Embryonic facial prominence (tissue), 1 donor: ENCODE data around the gene SLC35B2.

Experiments used
- DNase-seq: peaks from one replicate; pipeline ENCODE4 v3.0.0-alpha.2; 2016; ENCODE audit errors: extremely low spot score

The SLC35B2 gene

GRCh38 chr6:44285552-44286284 is 28.4 kb upstream of the SLC35B2 start:
- DNase-seq: no peak

- DNase-seq: no peak
Measured at GRCh38 chr6:44284867-44285266, 27.5 kb upstream of the SLC35B2 start.

GRCh38 chr6:44284121-44284520 is 26.8 kb upstream of the SLC35B2 start:
- no peak for DNase-seq

GRCh38 chr6:44278774-44279697 is 21.7 kb upstream of the SLC35B2 start:
- no peak for DNase-seq

- no peak for DNase-seq
Measured at GRCh38 chr6:44278315-44278714, 21.0 kb upstream of the SLC35B2 start.

GRCh38 chr6:44277763-44278162 is 20.4 kb upstream of the SLC35B2 start:
- no peak for DNase-seq

GRCh38 chr6:44276667-44277640 is 19.6 kb upstream of the SLC35B2 start:
- no peak for DNase-seq

- no peak for DNase-seq
Measured at GRCh38 chr6:44275749-44276648, 18.7 kb upstream of the SLC35B2 start.

- DNase-seq: no peak
Measured at GRCh38 chr6:44275271-44275748, 18.0 kb upstream of the SLC35B2 start.

GRCh38 chr6:44273617-44274016 is 16.3 kb upstream of the SLC35B2 start:
- no peak for DNase-seq

GRCh38 chr6:44272999-44273566 is 15.8 kb upstream of the SLC35B2 start:
- no peak for DNase-seq

- DNase-seq: no peak
Measured at GRCh38 chr6:44272529-44272928, 15.2 kb upstream of the SLC35B2 start.

GRCh38 chr6:44271914-44272313 is 14.6 kb upstream of the SLC35B2 start:
- DNase-seq: no peak

- no peak for DNase-seq
Measured at GRCh38 chr6:44271406-44271723, 14.0 kb upstream of the SLC35B2 start.

- no peak for DNase-seq
Measured at GRCh38 chr6:44270526-44271405, 13.4 kb upstream of the SLC35B2 start.

- no peak for DNase-seq
Measured at GRCh38 chr6:44269921-44270525, 12.7 kb upstream of the SLC35B2 start, which contains the start of gene TMEM151B. Gene TMEM151B (plus strand): TSS chr6:44270450. CDS start chr6:44270743, 293 bp downstream.

- DNase-seq: no peak
Measured at GRCh38 chr6:44269178-44269920, 12.0 kb upstream of the SLC35B2 start.

- DNase-seq: peak; percentile 48
Measured at GRCh38 chr6:44268095-44268628, 10.8 kb upstream of the SLC35B2 start.
